GM12864 (cell line): ENCODE measurements around the gene SNAPC4.

Experiments used
- DNase-seq: peaks from one replicate; pipeline ENCODE4 v3.0.0-alpha.2; 2011; ENCODE audit warnings: low read depth
- H3K4me3 ChIP-seq: 2 replicates; pipeline ENCODE4 v1.5.1; 2011; ENCODE audit warnings: mild to moderate bottlenecking, low read depth, low read length, control low read depth
- TF ChIP-seq, protein P1 (sequence below): IDR thresholded peaks from 2 replicates; pipeline ENCODE4 v1.5.1; 2011; ENCODE audit warnings: low read depth, mild to moderate bottlenecking, moderate library complexity, low read length, control low read depth, inconsistent platforms; ENCODE audit errors: missing control alignments

The SNAPC4 gene

DNA sequence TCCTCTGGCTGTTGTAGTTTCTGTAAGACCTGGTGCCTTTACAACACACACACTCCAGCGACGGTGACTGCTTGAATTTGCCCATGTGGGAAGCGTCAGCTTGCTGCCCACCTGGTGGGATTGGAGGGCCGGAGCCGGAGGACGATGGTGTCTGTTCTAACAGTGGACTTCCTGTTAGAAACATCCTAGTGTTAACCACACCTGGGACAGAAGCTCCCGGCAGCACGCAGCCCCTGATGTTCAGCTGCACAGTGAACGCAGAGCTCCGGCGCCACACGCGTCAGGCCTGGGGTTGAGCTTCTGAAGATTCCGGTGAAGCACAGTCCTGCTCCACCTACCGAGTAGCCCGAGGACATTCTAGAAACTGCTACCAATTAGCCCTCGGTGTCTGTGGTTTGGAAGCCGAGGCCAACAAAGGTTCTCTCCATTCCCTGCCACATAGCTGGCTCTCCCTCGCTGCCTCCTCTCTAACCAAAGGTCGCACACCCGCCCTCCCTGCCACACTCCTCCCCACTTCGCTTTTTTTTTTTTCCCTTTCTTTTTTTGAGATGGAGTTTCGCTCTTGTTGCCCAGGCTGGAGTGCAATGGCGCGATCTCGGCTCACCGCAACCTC, 24.9 kb upstream of the SNAPC4 start:
- TF ChIP-seq, protein P1, sequence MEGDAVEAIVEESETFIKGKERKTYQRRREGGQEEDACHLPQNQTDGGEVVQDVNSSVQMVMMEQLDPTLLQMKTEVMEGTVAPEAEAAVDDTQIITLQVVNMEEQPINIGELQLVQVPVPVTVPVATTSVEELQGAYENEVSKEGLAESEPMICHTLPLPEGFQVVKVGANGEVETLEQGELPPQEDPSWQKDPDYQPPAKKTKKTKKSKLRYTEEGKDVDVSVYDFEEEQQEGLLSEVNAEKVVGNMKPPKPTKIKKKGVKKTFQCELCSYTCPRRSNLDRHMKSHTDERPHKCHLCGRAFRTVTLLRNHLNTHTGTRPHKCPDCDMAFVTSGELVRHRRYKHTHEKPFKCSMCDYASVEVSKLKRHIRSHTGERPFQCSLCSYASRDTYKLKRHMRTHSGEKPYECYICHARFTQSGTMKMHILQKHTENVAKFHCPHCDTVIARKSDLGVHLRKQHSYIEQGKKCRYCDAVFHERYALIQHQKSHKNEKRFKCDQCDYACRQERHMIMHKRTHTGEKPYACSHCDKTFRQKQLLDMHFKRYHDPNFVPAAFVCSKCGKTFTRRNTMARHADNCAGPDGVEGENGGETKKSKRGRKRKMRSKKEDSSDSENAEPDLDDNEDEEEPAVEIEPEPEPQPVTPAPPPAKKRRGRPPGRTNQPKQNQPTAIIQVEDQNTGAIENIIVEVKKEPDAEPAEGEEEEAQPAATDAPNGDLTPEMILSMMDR: no peak
- H3K4me3 ChIP-seq: no peak overlapping the region
- no peak for DNase-seq

DNA sequence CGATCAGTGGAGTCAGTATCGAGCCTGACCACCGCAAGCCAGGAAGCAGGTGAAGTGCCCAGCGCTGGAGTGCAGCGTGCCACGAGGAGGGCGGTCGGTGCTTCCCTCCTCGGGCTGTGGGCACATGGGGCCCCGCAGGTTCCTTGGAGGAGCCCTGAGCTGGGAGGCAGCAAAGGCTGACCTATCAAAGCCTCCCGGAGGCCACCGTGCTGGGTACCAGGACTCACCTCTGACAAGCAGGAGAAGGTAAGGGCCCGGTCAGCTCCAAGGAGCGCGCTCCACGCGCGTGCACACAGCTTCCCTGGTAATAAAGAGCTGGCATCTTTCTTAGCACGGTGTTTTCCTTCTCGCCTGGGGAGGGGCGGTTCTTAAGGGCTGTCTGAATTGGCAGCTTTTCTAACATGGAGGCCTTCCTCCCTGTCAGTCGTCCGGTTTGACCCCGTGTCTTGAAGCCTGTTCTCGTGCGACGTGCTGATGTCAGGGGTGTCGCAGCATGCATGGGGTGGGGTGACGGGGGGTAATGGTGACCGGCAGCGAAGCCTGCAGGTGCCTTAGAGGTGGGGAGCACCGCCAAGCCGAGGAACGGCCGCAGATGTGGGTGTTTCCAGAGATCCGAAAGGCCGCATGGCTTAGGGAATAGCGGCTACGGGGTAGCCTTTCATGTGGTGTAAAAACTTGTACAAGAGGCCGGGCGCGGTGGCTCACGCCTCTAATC, 23.6 kb upstream of the SNAPC4 start:
- H3K4me3 ChIP-seq: no peak overlapping the region
- TF ChIP-seq, protein P1: no peak
- DNase-seq: no peak

DNA sequence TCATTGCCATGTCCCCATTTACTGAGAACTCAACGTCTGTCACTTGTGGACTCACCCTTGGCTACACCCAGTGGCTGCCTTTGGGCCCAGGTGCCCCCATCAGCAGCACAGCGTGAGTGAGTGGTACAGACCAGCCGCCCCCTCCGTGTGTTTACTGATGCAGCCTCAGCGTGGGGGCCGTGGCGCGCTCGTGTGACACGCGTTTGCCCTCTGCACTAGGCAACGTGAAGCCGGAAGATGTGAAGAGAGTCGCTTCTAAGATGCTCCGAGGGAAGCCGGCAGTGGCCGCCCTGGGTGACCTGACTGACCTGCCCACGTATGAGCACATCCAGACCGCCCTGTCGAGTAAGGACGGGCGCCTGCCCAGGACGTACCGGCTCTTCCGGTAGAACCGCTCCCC, 22.9 kb upstream of the SNAPC4 start:
- TF ChIP-seq, protein P1: no peak
- H3K4me3 ChIP-seq: no peak overlapping the region
- DNase-seq: no peak

DNA sequence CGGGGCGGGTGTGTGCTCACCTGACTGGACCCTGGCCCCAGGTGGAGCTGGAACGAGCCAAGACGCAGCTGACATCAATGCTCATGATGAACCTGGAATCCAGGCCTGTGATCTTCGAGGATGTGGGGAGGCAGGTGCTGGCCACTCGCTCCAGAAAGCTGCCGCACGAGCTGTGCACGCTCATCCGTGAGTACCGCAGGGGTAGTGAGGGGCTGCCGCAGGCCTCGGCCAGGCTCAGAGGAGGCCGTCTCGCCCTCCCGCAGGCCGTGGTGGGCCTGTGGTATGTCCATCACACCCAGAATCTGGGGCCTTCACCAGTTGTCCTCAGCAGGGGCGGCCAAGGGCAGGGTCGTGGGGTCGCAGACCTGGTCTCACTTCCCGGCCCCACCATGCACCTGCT, 21.8 kb upstream of the SNAPC4 start:
- DNase-seq: no peak
- no peak overlapping the region for H3K4me3 ChIP-seq
- TF ChIP-seq, protein P1: no peak

DNA sequence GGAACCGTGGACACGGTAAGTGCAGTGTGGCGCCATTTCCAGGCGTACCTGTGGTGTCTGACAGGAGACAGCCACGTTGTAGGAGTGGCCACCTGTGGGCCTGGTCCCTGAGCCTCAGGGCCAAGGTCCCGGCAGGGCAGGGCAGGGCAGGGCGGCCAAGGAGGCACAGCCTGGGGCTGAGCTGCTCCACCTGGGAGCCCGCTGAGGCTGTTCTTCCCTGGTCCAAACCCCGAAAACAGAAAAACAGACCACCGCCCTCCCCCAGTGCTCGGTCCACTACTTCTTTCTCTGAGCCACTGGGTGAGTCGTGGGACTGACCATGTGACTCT, 19.1 kb upstream of the SNAPC4 start:
- no peak overlapping the region for H3K4me3 ChIP-seq
- TF ChIP-seq, protein P1: no peak
- DNase-seq: no peak

DNA sequence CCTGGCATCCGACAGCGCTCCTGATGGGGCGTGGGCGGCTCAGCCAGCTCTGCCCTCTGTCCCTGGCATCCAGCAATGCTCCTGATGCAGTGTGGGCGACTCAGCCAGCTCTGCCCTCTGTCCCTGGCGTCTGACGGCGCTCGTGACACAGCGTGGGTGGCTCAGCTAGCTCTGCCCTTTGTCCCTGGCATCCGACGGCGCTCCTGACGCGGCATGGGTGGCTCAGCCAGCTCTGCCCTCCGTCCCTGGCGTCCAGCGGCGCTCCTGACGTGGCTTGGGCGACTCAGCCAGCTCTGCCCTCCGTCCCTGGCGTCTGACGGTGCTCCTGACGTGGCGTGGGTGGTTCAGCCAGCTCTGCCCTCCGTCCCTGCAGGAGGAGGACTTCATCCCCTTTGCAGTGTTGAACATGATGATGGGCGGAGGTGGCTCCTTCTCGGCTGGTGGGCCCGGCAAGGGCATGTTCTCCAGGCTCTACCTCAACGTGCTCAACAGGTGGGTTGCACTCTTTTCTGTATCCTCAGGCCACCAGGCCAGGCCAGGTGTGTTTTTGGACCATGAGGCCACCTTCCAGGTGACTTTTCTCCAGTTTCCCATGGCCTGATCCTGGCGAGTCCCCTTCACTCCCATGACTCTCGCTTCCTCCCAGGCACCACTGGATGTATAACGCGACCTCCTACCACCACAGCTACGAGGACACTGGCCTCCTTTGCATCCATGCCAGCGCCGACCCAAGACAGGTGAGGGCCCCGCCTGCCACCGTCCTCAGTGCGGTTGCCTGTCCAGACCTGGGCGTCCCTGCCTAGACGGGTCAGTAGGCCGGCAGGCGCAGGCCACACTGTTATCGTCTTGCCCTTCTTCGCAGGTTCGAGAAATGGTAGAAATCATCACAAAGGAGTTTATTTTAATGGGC, 18.5 kb upstream of the SNAPC4 start:
- DNase-seq: no peak
- TF ChIP-seq, protein P1: no peak

More for the DNA sequence above, 18.5 kb upstream of the SNAPC4 start:
- no peak overlapping the region for H3K4me3 ChIP-seq
